NB4 (cell line): Measurements from ENCODE around the gene DAAM1.

Experiments used
- POLR2A ChIP-seq: IDR thresholded peaks from 2 replicates; pipeline ENCODE4 v1.6.1; 2011; ENCODE audit warnings: mild to moderate bottlenecking; ENCODE audit not compliant: insufficient read length; ENCODE audit errors: extremely low read depth
- TF ChIP-seq, protein P1 (sequence below): IDR thresholded peaks from one replicate; pipeline ENCODE4 v1.5.1; 2012; ENCODE audit warnings: low read depth, low read length

DNA sequence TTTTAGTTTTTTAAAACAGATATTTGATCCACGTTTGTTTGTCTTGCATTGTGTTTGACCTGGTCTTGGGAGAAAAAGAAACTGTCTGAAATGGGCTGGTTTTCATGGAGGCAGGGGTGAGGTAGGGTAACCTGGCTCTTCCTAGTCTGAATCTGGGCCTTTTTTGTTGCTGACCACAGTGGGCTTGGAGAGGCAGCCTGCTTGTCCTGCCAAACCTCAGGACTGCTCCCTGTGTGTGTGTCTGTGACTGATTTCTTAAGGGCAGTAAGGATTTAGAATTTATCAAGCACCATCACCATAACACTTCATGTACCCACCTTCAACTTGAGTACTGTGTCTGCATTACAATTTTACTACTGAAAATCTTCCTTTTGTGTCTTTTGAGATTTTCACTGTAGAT lies 28.5 kb downstream of the DAAM1 start:
- no peak for TF ChIP-seq POLR2A
- TF ChIP-seq, protein P1, sequence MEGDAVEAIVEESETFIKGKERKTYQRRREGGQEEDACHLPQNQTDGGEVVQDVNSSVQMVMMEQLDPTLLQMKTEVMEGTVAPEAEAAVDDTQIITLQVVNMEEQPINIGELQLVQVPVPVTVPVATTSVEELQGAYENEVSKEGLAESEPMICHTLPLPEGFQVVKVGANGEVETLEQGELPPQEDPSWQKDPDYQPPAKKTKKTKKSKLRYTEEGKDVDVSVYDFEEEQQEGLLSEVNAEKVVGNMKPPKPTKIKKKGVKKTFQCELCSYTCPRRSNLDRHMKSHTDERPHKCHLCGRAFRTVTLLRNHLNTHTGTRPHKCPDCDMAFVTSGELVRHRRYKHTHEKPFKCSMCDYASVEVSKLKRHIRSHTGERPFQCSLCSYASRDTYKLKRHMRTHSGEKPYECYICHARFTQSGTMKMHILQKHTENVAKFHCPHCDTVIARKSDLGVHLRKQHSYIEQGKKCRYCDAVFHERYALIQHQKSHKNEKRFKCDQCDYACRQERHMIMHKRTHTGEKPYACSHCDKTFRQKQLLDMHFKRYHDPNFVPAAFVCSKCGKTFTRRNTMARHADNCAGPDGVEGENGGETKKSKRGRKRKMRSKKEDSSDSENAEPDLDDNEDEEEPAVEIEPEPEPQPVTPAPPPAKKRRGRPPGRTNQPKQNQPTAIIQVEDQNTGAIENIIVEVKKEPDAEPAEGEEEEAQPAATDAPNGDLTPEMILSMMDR: no peak
